Subcutaneous preadipocyte (primary cell): ENCODE results near the gene OR2H1. TPM values are rescaled to one million over a fixed set of nuclear protein-coding genes. Genes with fewer than 3 reads are reported as not detected.

Experiments used
- total RNA-seq: library from RNA; depleted of rRNA; stranded (reverse); fragments of >200 nt; gene quantifications from 2 replicates; pipeline ENCODE4 v1.2.3, GENCODE V29; 2012

OR2H1 gene
- total RNA-seq = not detected in 2 replicates

GRCh38 chr6:29456971-29457370, at the start of gene OR2H1, which contains the start of gene OR11A1:
Gene OR2H1, plus strand, starts transcription at chr6:29457155. Its CDS starts 4,615 bp downstream, at chr6:29461770.
Gene OR11A1, minus strand, starts transcription at chr6:29457071. Its CDS starts 29,430 bp downstream, at chr6:29427641.

GRCh38 chr6:29414588-29414987, 42.4 kb upstream of the OR2H1 start, which contains the start of gene OR12D1:
Gene OR12D1, plus strand, starts transcription at chr6:29414928.

GRCh38 chr6:29439006-29439405, 17.9 kb upstream of the OR2H1 start, which contains the start of gene OR10C1:
Gene OR10C1, plus strand, starts transcription at chr6:29439306. Its CDS starts 710 bp downstream, at chr6:29440016.

GRCh38 chr6:29487660-29488059, 30.7 kb downstream of the OR2H1 start, which contains the start of gene MAS1L:
Gene MAS1L, minus strand, starts transcription at chr6:29487956. Its CDS starts 54 bp downstream, at chr6:29487902.

Other genes with a start within 250 kb of the OR2H1 start
- gene OR14J1, start 155.5 kb upstream of the OR2H1 start, total RNA-seq = under 0.01 TPM in 1 of 2 replicates, not detected in the other
- not detected in 2 replicates for gene OR5V1, start 88.3 kb upstream of the OR2H1 start, total RNA-seq
- gene OR12D3, start 81.9 kb upstream of the OR2H1 start, total RNA-seq = not detected in 2 replicates
- not detected in 2 replicates for gene OR12D2, start 61.5 kb upstream of the OR2H1 start, total RNA-seq
- not detected in 2 replicates for gene OR12D1, start 42.2 kb upstream of the OR2H1 start, total RNA-seq
- not detected in 2 replicates for gene OR10C1, start 17.8 kb upstream of the OR2H1 start, total RNA-seq
- not detected in 2 replicates for gene OR11A1, start 84 bp upstream of the OR2H1 start, total RNA-seq
- not detected in 2 replicates for gene MAS1L, start 30.8 kb downstream of the OR2H1 start, total RNA-seq
- gene UBD, start 102.6 kb downstream of the OR2H1 start, total RNA-seq = not detected in 2 replicates
- not detected in 2 replicates for gene OR2H2, start 128.0 kb downstream of the OR2H1 start, total RNA-seq
- gene GABBR1, start 176.0 kb downstream of the OR2H1 start, total RNA-seq = 11.4 and 13.1 TPM in 2 replicates
- gene MOG, start 199.9 kb downstream of the OR2H1 start, total RNA-seq = not detected in 2 replicates
- gene ZFP57, start 224.0 kb downstream of the OR2H1 start, total RNA-seq = 0.73 and 2.7 TPM in 2 replicates